ENCODE data around the gene PTPRR.

- no peak for TF ChIP-seq CTCF (IDR thresholded peaks at IDR 0.05)
- no peak for TF ChIP-seq POLR2A (IDR thresholded peaks at IDR 0.05)
These were observed 279.6 kb downstream of the PTPRR start for GRCh38 chr12:70640901-70641300.
